Hepatocyte (in vitro differentiated cells): ENCODE data around the gene ITGB7.

Experiments
- CTCF ChIP-seq: fragments of 200-600 bp; sonication (generic); IDR thresholded peaks from 2 replicates; pipeline ENCODE4 v1.5.1; 2016; ENCODE audit warnings: antibody characterized with exemption, mild to moderate bottlenecking; ENCODE audit not compliant: poor library complexity
- EZH2 ChIP-seq: fragments of 200-600 bp; sonication (generic); IDR thresholded peaks from 2 replicates; pipeline ENCODE4 v1.6.1; 2016; ENCODE audit warnings: antibody characterized with exemption, mild to moderate bottlenecking, borderline replicate concordance
- EZH2phosphoT487 ChIP-seq: fragments of 200-600 bp; sonication (generic); IDR thresholded peaks from one replicate; pipeline ENCODE4 v1.6.1; 2018; ENCODE audit warnings: antibody characterized with exemption, mild to moderate bottlenecking, low read depth, moderate library complexity; ENCODE audit not compliant: unreplicated experiment, severe bottlenecking

GRCh38 chr12:53161119-53161911 is 45.7 kb downstream of the ITGB7 start:
- no peak for TF ChIP-seq CTCF
- no peak for TF ChIP-seq EZH2
- TF ChIP-seq EZH2phosphoT487: no peak
